ENCODE data around the gene TNPO2.
A peak's percentile ranks its signal among the peaks of the same experiment; 100 is the strongest.

TNPO2 gene

GRCh38 chr19:12666265-12667048, 57.3 kb downstream of the TNPO2 start, which contains the start of the genes MAN2B1 and WDR83:
Gene MAN2B1 (minus strand): TSS chr19:12666742. CDS start chr19:12666701, 41 bp downstream.
Gene WDR83 (plus strand): TSS chr19:12666807. CDS start chr19:12669791, 2,984 bp downstream.
- Mint-ChIP-seq H3K27me3 (no peaks in the 10 kb centered on the region), H3K4me3 (peak within 1 kb of the TSS; percentile 95), H3K27ac (peak within 1 kb of the TSS; percentile 100), H3K36me3 (ENCODE audit: low read depth) (peaks cover 87% of the 10 kb centered on the region), H3K9me3 (no peaks in the 10 kb centered on the region), H3K4me1 (ENCODE audit: low read depth) (peaks cover 52% of the 10 kb centered on the region)
- peak; percentile 90 for DNase-seq

- no peaks in the 10 kb centered on the region for H3K27me3 Mint-ChIP-seq
- peaks cover 91% of the 10 kb centered on the region for H3K36me3 Mint-ChIP-seq (ENCODE audit: low read depth)
- peak; percentile 53 for DNase-seq
- peak overlapping the region; percentile 100 for H3K27ac Mint-ChIP-seq
- H3K4me3 Mint-ChIP-seq: peak overlapping the region; percentile 95
- H3K9me3 Mint-ChIP-seq: no peaks in the 10 kb centered on the region
- peaks cover 49% of the 10 kb centered on the region for H3K4me1 Mint-ChIP-seq (ENCODE audit: low read depth)
Measured at GRCh38 chr19:12665671-12666264, 58.0 kb downstream of the TNPO2 start.

- peaks cover 90% of the 10 kb centered on the region for H3K36me3 Mint-ChIP-seq (ENCODE audit: low read depth)
Measured at GRCh38 chr19:12665281-12665573, 58.5 kb downstream of the TNPO2 start.

GRCh38 chr19:12664406-12665280, 59.1 kb downstream of the TNPO2 start:
- peak overlapping the region; percentile 100 for H3K27ac Mint-ChIP-seq
- no peaks in the 10 kb centered on the region for H3K9me3 Mint-ChIP-seq
- no peaks in the 10 kb centered on the region for H3K27me3 Mint-ChIP-seq
- peaks cover 43% of the 10 kb centered on the region for H3K4me1 Mint-ChIP-seq (ENCODE audit: low read depth)
- no peak for DNase-seq
- H3K36me3 Mint-ChIP-seq (ENCODE audit: low read depth): peaks cover 90% of the 10 kb centered on the region
- peak overlapping the region; percentile 95 for H3K4me3 Mint-ChIP-seq

More at GRCh38 chr19:12665281-12665573, 58.5 kb downstream of the TNPO2 start:
- peak; percentile 67 for DNase-seq
- peak overlapping the region; percentile 100 for H3K27ac Mint-ChIP-seq
- peaks cover 44% of the 10 kb centered on the region for H3K4me1 Mint-ChIP-seq (ENCODE audit: low read depth)
- H3K27me3 Mint-ChIP-seq: no peaks in the 10 kb centered on the region
- H3K4me3 Mint-ChIP-seq: peak overlapping the region; percentile 95
- H3K9me3 Mint-ChIP-seq: no peaks in the 10 kb centered on the region

GRCh38 chr19:12660980-12661379, 62.8 kb downstream of the TNPO2 start:
- H3K4me1 Mint-ChIP-seq (ENCODE audit: low read depth): peaks cover 17% of the 10 kb centered on the region
- H3K27ac Mint-ChIP-seq: no peak overlapping the region
- H3K36me3 Mint-ChIP-seq (ENCODE audit: low read depth): peaks cover 88% of the 10 kb centered on the region
- no peaks in the 10 kb centered on the region for H3K27me3 Mint-ChIP-seq
- DNase-seq: no peak
- no peaks in the 10 kb centered on the region for H3K9me3 Mint-ChIP-seq
- no peak overlapping the region for H3K4me3 Mint-ChIP-seq

- H3K27ac Mint-ChIP-seq: no peak overlapping the region
Measured at GRCh38 chr19:12657966-12658365, 65.8 kb downstream of the TNPO2 start.

GRCh38 chr19:12656899-12657571, 66.7 kb downstream of the TNPO2 start:
- H3K27ac Mint-ChIP-seq: no peak overlapping the region

More at GRCh38 chr19:12657966-12658365, 65.8 kb downstream of the TNPO2 start:
- Mint-ChIP-seq H3K4me3 (no peak overlapping the region), H3K36me3 (ENCODE audit: low read depth) (peaks cover 81% of the 10 kb centered on the region), H3K9me3 (no peaks in the 10 kb centered on the region), H3K27me3 (no peaks in the 10 kb centered on the region), H3K4me1 (ENCODE audit: low read depth) (no peaks in the 10 kb centered on the region)
- no peak for DNase-seq

GRCh38 chr19:12655546-12655945, 68.2 kb downstream of the TNPO2 start:
- H3K36me3 Mint-ChIP-seq (ENCODE audit: low read depth): peaks cover 79% of the 10 kb centered on the region
- H3K27ac Mint-ChIP-seq: no peak overlapping the region
- no peaks in the 10 kb centered on the region for H3K27me3 Mint-ChIP-seq

More at GRCh38 chr19:12656899-12657571, 66.7 kb downstream of the TNPO2 start:
- Mint-ChIP-seq H3K27me3 (no peaks in the 10 kb centered on the region), H3K36me3 (ENCODE audit: low read depth) (peaks cover 78% of the 10 kb centered on the region), H3K9me3 (no peaks in the 10 kb centered on the region), H3K4me3 (no peak overlapping the region), H3K4me1 (ENCODE audit: low read depth) (no peaks in the 10 kb centered on the region)
- DNase-seq: no peak

GRCh38 chr19:12652219-12652618, 71.5 kb downstream of the TNPO2 start:
- no peaks in the 10 kb centered on the region for H3K9me3 Mint-ChIP-seq
- no peak for DNase-seq
- H3K4me3 Mint-ChIP-seq: no peak overlapping the region
- H3K27ac Mint-ChIP-seq: no peak overlapping the region
- peaks cover 74% of the 10 kb centered on the region for H3K36me3 Mint-ChIP-seq (ENCODE audit: low read depth)
- no peaks in the 10 kb centered on the region for H3K27me3 Mint-ChIP-seq
- no peaks in the 10 kb centered on the region for H3K4me1 Mint-ChIP-seq (ENCODE audit: low read depth)

More at GRCh38 chr19:12655546-12655945, 68.2 kb downstream of the TNPO2 start:
- no peak for DNase-seq
- H3K9me3 Mint-ChIP-seq: no peaks in the 10 kb centered on the region
- no peaks in the 10 kb centered on the region for H3K4me1 Mint-ChIP-seq (ENCODE audit: low read depth)
- no peak overlapping the region for H3K4me3 Mint-ChIP-seq

GRCh38 chr19:12649941-12650340, 73.8 kb downstream of the TNPO2 start:
- H3K27me3 Mint-ChIP-seq: no peaks in the 10 kb centered on the region
- H3K27ac Mint-ChIP-seq: no peak overlapping the region
- H3K4me1 Mint-ChIP-seq (ENCODE audit: low read depth): no peaks in the 10 kb centered on the region
- peaks cover 67% of the 10 kb centered on the region for H3K36me3 Mint-ChIP-seq (ENCODE audit: low read depth)
- H3K9me3 Mint-ChIP-seq: no peaks in the 10 kb centered on the region
- DNase-seq: no peak
- no peak overlapping the region for H3K4me3 Mint-ChIP-seq
